Choroid plexus epithelial cell (primary cell): Measurements from ENCODE around the gene ASB18.

Experiments
- DNase-seq: peaks from one replicate; pipeline ENCODE4 v3.0.0-alpha.2; 2010; ENCODE audit warnings: low read depth
- H3K4me3 ChIP-seq: 2 replicates; pipeline ENCODE4 v1.5.1; 2011; ENCODE audit warnings: low read depth, mild to moderate bottlenecking, control low read depth, low read length, moderate library complexity
- TF ChIP-seq, protein P1 (sequence below): conservative IDR thresholded peaks from 2 replicates; pipeline ENCODE4 v1.5.1; 2011; ENCODE audit warnings: low read depth, mild to moderate bottlenecking, control low read depth, inconsistent platforms, low read length, moderate library complexity

ASB18 gene

GRCh38 chr2:236200378-236200777, 63.8 kb downstream of the ASB18 start:
- no peak overlapping the region for H3K4me3 ChIP-seq
- DNase-seq = no peak
- TF ChIP-seq, protein P1, sequence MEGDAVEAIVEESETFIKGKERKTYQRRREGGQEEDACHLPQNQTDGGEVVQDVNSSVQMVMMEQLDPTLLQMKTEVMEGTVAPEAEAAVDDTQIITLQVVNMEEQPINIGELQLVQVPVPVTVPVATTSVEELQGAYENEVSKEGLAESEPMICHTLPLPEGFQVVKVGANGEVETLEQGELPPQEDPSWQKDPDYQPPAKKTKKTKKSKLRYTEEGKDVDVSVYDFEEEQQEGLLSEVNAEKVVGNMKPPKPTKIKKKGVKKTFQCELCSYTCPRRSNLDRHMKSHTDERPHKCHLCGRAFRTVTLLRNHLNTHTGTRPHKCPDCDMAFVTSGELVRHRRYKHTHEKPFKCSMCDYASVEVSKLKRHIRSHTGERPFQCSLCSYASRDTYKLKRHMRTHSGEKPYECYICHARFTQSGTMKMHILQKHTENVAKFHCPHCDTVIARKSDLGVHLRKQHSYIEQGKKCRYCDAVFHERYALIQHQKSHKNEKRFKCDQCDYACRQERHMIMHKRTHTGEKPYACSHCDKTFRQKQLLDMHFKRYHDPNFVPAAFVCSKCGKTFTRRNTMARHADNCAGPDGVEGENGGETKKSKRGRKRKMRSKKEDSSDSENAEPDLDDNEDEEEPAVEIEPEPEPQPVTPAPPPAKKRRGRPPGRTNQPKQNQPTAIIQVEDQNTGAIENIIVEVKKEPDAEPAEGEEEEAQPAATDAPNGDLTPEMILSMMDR = no peak

DNA sequence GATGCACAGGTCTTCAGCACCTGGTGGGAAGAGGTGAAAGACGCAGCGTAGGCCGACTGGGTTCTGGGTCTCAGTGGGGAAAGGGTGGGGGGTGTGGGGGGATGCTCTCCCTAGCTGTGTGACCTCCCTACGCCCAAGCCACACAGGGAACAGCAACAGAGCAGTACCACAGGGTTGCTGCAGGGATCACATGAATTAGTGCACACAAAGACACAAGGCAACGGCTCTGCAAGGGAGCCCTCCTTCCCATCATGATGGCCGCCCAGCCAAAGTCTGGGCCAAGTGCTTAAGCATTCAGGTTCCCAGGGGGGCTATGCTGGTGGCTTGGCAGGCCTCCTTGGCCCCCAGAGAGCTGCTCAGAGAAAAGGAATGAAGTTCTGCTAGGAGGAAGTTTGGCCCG, 67.8 kb downstream of the ASB18 start:
- TF ChIP-seq, protein P1 = no peak

DNA sequence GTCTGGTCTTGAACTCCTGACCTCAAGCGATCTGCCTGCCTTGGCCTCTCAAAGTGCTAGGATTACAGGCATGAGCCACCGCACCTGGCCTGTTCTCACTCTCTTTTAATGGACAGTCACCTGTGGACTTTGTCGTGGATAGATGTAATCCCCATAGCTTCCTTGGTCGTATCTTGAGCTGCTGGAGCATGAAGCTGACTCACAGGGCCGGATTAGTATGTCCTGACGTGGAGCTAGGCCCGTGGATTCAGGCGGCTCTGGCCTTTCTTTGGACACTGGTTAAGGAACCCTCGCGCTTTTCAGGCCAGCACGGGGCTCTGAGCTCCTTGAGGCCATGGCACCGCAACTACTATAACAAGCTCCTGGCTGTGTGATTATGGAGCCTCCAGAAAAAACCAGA, 68.5 kb downstream of the ASB18 start:
- DNase-seq = no peak
- TF ChIP-seq, protein P1 = no peak
- no peak overlapping the region for H3K4me3 ChIP-seq

More for the DNA sequence above, 67.8 kb downstream of the ASB18 start:
- H3K4me3 ChIP-seq = no peak overlapping the region
- no peak for DNase-seq

- no peak overlapping the region for H3K4me3 ChIP-seq
- no peak for DNase-seq
- TF ChIP-seq, protein P1 = no peak
Observed at GRCh38 chr2:236194786-236195185, 69.4 kb downstream of the ASB18 start.

DNA sequence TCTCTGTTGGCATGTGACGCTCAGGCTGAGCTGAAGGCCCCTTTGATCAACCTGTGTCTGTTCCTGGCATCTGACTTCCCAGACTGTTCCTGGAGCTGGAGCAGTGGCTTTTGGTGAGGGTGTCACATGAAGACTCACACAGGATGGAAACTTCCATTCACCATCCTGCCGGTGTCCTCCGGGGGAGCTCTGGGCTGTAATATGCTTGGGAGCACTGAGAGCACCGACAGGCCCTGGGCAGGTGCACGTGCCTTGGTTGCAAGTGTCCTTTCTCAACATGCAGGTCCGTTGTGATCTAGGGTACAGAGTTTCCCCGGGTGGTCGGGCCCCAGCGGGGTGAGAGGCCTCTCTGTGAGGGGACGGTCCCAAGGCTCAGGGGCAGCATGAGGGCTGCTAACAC, 71.2 kb downstream of the ASB18 start:
- TF ChIP-seq, protein P1 = no peak
- no peak overlapping the region for H3K4me3 ChIP-seq
- no peak for DNase-seq

DNA sequence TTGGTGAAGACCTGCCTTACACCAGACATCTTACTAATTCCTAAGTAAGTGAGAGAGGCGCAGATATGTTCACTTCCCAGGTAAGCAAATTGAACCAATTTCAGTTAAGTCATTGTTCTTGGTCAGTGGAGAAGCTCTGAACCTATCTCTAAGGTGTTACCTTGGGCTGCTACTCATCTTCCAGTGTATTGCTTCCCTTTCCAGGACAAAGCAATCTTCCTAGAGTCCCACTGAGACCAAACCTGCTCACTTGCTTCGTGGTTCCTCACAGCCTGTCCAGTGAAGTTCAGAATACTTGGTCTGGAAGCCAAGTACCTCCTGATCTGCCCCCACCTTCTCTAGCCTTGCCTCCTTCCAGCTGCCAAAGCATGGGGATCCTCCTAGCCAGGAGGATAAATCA, 73.5 kb downstream of the ASB18 start:
- no peak overlapping the region for H3K4me3 ChIP-seq
- TF ChIP-seq, protein P1 = no peak
- no peak for DNase-seq

DNA sequence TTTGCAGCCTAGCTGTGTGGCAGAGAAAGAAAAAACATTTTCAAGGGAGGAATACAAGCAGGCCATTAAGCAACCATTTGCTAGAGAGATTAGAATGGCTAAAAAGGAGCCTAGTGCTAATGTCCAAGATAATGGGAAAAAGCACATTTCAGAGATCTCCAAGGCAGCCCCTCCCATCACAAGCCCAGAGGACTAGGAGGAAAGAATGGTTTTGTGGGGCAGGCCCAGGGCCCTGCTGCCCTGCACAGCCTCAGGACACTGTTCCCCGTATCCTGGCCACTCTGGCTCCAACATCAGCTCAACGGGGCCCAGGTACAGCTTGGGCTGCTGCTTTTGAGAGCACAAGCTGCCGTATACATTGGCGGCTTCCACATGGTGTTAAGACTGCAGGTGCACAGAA, 79.5 kb downstream of the ASB18 start:
- no peak for DNase-seq
- no peak overlapping the region for H3K4me3 ChIP-seq
- TF ChIP-seq, protein P1 = no peak
